Measurements from ENCODE around the gene PLCH2. TPM values are rescaled to one million over a fixed set of nuclear protein-coding genes. Genes with fewer than 3 reads are reported as not detected.

The PLCH2 gene
- total and polyA plus RNA-seq, 2 donors (not counting 3 experiments of a cell fraction or from before 2014, with no cell fraction given) = 0.19 to 0.31 TPM

- Histone ChIP-seq H3K9ac (replicated peaks; ENCODE audit: extremely low read depth, insufficient read depth, low read length) (no peak overlapping the region), H2AFZ (ENCODE audit: low read depth, low read length) (no peak overlapping the region), H3K4me1 (ENCODE audit: control insufficient read depth, extremely low read depth, insufficient read depth, low read length) (no peaks in the 10 kb centered on the region), H3K9me1 (replicated peaks; ENCODE audit: control insufficient read depth, extremely low read depth, insufficient read depth, low read length) (no peaks in the 10 kb centered on the region), H3K9me3 (replicated peaks; ENCODE audit: control insufficient read depth, insufficient read depth, low read length) (no peaks in the 10 kb centered on the region), H3K36me3 (ENCODE audit: control insufficient read depth in 2 of 2, extremely low read depth in 1 of 2, insufficient read depth in 2 of 2, low read length in 2 of 2) (no peaks in the 10 kb centered on the region), H3K79me2 (ENCODE audit: control insufficient read depth, insufficient read depth, low read length) (no peaks in the 10 kb centered on the region), H3K27me3 (ENCODE audit: control insufficient read depth in 2 of 2, insufficient read depth in 2 of 2, low read length in 2 of 2) (peaks cover 16 to 17% of the 10 kb centered on the region in 2 experiments), H3K27ac (ENCODE audit: insufficient read depth, low read depth, low read length) (no peak overlapping the region), H3K4me2 (ENCODE audit: insufficient read depth, low read length) (no peak overlapping the region), H4K20me1 (replicated peaks; ENCODE audit: control insufficient read depth, extremely low read depth, insufficient read depth, low read length) (no peaks in the 10 kb centered on the region), H3K4me3 (replicated peaks in 1 of 3; ENCODE audit: insufficient read depth in 1 of 3, low read depth in 1 of 3, low read length in 3 of 3) (no peak overlapping the region)
- no peak for FAIRE-seq
- BruUV-seq (replicated peaks) = no TSS peak
- ChIA-PET CTCF (interaction anchor here (0.9 to 1.5 kb wide), 3 partner anchors 9 to 119 kb away, joined by 3 to 5 read pairs (median 3); no protein-coding TSS in a partner anchor), POLR2A (no interaction called here)
- dilution Hi-C loops (cut with MboI; ENCODE audit: extremely low pct_ligation_motif_present, low sequenced_read_pairs) (no loop called here), intact Hi-C loops (cut with micrococcal nuclease) (no loop called here)
- DNase-seq (ENCODE audit: low read depth, low spot score) = no peak
- TF ChIP-seq JUN (IDR thresholded peaks at IDR 0.05; ENCODE audit: borderline replicate concordance, insufficient read depth, insufficient read length, low read depth) = no peak
- no peak for TF ChIP-seq POLR2AphosphoS5 (IDR thresholded peaks at IDR 0.05; ENCODE audit: insufficient read depth, low read depth, low read length)
- TF ChIP-seq CTCF (IDR thresholded peaks at IDR 0.05; ENCODE audit: extremely low read depth in 1 of 2, insufficient read depth in 1 of 2, low read depth in 1 of 2, low read length in 2 of 2) = no peak
- TF ChIP-seq MYC (IDR thresholded peaks at IDR 0.05; ENCODE audit: low read depth, low read length) = no peak
- no peak for TF ChIP-seq FOS (IDR thresholded peaks at IDR 0.05; ENCODE audit: borderline replicate concordance, insufficient read depth, low read length)
- TF ChIP-seq GATA2 (IDR thresholded peaks at IDR 0.05; ENCODE audit: insufficient read depth, insufficient read length, low read depth, low read length) = no peak
- TF ChIP-seq POLR2A (IDR thresholded peaks at IDR 0.05; ENCODE audit: low read depth, low read length) = no peak
- no peak for TF ChIP-seq EZH2 (IDR thresholded peaks at IDR 0.05; ENCODE audit: borderline replicate concordance, low read depth, low read length, severe bottlenecking)
- TF ChIP-seq MAX (IDR thresholded peaks at IDR 0.05; ENCODE audit: insufficient read depth, insufficient read length) = no peak
These were observed 57.3 kb downstream of the PLCH2 start for GRCh38 chr1:2533365-2533764.

Measured in endothelial cell of umbilical vein (primary cell).